ENCODE data around the gene OSM.
A peak's percentile ranks its signal among the peaks of the same experiment; 100 is the strongest.

OSM gene

DNA sequence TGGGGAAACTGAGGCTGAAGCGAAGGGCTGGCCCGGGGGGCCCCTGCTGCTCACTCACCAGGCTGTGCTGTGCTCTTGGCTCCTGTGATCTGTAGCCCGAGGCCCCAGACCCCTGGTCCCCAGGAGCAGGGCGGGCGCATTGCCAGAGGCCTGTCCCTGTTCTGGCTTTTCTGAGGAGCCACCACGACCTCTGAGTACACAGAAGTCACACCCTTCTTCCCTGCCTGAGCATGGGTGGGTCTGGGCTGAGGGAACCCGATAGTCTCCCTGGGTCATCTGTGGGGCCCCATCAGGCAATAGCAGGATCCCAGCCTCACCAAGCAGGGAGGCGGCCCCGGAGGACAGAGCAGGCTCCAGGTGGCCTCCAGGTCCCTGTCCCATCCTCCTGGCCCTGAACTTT is 17.5 kb upstream of the OSM start:
- DNase-seq = no peak

DNA sequence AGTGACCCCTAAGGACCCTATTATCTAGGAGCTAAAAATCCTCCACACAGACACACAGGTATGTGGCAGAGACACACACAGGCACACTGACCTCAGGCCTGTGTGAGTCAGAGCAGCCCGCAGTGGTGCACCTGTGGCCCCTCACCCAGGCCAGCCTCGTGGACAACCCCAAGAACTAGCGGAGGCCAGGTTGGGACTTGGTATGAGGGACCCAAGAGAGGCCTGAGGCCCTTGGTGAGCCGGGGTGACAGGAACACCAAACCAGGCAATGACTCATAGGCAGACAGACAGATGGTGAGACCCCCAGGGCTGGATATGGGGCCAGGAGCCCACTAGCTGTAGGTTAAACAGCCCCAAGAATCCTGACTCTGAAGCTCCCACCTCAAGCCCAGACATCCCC is 16.7 kb upstream of the OSM start:
- no peak for DNase-seq

DNA sequence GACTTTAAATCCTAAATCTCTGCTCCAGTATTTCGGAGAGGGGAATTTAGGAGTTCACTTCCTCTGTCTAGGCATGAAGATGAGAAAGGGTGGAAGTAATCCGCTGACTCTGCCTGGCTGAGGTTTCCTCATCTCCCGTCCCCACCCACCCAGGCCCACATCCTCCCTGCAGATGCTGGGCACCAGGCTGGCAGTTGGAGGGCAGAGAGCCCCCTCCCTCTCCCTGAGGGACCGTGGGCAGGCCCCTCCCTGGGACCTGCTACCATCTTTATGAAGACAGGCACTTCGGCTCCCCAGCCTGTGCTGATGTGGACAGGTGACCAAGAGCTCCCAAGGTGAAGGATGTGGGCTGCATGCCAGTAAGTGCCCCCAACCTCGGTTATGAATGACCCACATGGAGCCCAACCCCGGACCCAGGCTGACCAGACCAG is 16.0 kb upstream of the OSM start:
- no peak for DNase-seq

DNA sequence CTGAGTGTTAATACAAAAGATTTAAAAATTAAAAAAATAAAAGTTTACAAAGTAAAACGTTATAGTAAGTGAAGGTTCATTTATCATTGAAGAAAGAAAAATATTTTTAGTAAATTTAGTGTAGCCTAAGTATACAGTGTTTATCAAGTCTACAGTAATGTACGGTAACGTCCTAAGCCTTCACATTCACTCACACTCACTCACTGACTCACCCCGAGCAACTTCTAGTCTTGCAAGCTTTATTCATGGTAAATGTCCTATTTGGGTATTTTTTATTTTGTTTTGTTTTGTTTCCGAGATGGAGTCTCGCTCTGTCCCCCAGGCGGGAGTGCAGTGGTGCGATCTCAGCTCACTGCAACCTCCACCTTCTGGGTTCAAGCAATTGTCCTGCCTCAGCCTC is 13.9 kb upstream of the OSM start:
- DNase-seq = no peak

DNA sequence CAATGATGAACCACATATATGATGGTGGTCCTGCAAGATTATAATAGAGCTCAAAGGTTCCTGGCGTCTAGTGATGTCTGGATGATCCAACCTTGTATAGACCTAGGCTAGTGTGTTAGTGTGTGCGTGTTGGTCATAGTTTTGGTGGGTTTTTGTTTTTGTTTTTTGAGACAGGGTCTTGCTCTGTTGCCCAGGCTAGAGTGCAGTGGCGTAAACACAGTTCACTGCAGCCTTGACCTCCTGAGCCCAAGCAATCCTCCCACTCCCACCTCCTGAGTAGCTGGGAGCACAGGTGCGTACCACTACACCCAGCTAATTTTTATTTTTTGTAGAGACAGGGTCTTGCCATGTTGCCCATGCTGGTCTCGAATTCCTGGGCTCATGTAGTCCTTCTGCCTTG is 13.3 kb upstream of the OSM start:
- no peak for DNase-seq

DNA sequence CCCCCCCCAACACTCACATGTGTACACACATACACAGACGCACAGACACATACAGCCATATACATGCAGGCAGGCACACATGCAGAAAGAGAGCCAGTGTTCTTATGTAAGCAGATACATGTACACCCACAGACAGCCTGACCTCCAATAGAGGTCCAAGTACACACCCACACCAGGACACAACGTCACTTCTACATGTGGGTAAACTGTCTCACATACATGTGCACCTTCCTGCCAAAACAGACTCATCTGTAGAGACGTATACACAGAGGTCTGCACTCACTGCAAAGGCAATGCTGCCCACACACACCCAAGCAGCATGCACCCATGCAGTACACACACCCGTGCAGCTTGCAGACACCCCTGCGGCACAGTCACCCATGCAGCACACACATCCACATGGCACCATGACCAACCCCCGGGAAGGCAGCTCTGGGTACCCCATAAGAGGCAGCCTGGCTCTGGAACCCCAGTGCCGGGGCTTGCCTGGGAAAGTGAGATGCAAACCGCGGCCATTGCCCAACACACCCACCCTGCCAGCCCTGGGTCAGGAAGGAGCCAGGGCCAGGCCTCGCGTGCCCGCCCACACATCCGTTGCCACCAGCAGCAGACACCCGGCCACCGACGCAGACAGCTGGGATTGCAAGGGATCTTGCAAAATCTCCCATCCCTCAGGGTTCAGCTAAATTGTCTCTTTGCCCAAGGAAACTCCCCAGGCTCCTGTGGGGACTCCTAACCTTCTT is 12.6 kb upstream of the OSM start:
- no peak for DNase-seq

DNA sequence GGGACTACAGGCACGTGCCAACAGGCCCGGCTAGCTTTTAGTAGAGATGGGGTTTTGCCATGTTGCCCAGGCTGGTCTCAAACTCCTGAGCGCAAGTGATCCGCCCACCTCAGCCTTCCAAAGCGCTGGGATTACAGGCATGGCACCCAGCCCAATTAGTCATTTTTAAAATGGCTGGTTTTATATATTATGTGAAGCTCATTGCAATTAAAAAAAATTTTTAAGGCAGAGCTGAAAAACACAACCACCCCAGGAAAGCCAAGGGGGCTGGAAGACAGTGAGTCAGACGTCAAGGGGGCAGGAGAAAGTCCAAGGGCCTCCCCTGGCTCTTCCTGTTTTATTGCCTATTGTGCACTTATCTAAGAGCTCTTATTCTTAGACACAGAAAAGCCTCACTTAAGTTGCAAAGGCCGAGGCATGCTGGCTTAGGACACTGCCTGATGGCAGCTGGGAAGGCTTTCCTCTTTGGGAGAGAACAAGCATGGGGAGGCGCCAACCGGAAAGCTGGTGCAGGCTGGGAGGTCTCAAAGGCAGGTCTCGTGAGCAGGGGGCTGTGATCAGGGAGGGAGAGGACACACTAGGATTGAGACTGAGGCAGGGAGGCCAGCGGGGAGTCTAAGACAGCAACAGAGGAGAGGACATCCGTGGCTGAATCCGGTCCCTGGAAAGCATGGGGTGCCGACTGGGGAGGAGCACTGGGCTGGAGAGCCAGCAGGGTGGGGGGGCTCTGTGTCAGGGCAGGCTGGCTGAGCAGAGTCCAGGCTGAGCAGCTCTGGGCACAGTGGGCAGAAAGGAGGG is 11.1 kb upstream of the OSM start:
- DNase-seq = peak; percentile 13

DNA sequence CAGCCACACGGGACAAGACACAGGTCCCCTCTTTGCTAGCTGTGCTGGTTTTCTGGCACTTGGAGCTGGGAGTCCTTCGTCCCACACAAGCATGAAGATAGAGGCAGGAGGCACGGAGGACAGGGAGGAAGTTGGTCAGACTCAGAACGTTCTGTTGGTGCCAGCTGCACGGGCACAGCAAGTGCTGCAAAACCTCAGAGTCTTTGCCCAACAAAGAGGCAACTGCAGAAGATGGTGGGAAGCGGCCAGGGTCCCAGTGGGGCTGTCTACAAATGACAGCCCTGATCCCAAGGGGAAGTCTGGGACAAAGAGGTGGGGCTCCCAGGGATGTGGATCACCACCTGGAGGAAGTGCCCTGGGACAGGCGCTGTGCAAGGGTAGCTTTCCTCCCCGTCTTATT is 9.4 kb upstream of the OSM start:
- no peak for DNase-seq

DNA sequence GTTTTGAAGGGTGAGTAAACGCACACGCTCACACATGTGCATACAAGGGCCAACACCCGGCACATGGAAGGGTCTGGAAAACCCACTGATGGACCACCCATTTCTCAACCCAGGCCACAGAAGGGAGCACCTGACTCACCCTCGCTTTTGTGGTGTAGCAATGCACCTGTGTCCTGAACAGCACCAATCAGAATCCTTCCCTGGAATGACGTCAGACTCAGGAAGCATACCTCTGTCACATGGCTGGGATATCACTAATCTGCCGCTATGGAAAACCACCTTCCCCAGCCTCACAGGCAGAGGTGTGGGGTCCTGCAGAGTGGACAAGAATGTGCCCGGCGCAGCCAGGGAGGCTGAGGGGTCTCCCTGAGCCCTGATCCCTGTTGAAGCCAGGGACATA is 9.0 kb upstream of the OSM start:
- no peak for DNase-seq

DNA sequence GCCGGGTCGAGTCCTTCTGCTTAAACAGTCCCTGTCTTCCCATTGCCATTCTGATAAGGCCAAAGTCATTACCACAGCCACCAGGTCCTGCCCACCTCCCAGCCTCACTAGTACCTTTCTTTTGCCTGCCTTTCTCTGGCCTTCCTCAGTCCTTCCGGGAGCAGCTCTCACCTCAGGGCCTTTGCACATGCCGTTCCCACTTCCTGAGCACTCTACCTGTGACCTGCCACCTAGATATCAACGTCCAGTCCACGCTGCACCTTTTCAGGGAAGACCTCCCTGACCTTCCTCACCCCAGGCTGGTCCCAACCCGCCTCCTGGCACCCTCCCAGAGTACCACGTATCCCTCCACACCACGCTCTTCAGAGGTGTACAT is 7.8 kb upstream of the OSM start:
- no peak for DNase-seq

DNA sequence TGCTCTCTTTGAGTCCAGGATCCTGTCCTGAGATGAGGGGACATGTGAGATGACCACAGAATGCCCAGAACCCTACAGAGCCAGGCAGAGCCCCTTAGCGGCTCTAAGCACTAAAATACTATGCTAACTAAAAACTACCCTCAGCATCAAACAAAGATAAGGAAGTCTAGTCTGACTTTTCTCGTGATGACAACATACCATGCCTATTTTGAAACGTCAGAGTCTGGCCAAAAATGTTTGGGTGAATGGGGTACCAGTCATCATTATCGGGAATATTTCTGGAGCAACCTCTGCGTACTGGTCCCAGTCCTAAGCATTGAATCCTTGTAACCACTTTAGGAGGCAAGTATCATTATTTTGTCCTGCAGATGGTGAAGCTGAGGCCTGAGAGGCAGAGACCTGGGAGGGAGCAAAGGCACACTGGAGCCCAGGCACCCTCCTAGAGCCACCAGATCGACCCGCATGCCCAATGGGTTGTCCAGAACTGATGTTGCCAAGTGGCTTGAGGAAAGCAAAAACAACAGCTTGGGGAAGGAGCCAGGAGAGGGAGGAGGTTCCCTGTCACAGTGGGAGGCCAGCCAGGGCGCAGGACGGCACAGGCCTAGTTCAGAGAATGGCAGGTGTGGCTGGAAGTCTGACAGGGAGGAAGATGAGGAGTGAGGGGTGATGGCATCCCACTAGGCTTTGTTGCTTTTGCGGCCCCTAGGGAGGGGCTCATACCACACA is 7.2 kb upstream of the OSM start:
- no peak for DNase-seq

DNA sequence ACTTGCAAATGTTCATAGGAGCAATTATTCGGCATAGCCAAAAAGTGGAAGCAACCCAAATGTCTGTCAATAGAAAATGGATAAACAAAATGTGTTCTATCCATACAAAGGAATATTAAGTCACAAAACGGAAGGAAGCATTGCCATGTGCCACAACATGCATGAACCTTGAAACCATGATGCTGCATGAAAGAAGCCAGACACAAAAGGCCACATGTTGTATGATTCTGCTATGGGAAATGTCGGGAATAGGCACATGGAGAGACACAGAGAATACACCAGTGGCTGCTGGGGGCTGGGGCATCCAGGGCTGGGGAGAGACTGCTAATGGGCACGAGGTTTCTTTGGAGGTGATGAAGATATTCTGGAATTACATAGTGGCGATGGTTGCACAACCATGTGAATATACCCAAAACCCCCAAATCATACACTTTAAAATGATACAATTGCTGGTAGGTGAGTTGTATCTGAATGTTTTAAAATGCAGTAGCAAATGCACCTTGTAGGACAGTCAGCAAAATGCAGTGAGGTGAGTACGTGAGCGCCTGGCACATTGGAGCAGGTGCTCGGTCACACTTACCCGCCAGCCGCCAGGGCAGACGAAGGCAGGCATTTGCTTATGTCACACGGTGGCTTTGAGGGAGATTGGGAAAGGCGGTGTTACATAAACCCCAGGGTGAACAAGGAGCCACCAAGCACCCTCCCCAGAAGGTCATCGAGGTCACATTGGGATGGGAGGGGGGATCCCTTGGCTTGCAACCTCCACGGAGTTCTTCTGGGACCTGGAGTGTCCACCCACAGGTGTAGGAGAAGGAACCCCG is 6.3 kb upstream of the OSM start:
- DNase-seq = no peak

DNA sequence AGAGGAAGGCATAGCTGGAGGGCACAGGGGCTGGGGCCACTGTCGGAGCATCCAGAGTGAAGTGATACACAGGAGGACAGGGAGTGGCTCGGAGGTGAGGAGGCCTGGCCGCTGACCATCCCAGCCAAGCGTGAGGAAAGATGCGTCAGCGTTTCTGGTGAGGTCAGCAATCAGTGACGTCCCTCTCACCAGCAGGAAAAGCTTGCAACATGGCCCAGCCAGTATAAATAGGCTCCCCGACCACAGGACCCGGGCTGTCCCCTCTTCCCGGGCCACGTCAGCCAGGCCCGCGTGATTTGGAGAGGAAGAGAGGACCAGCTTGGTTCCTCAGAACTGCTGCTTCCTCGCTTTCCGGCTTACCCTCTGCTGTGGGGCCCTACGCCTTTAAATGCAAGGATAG is 4.2 kb upstream of the OSM start:
- no peak for DNase-seq

DNA sequence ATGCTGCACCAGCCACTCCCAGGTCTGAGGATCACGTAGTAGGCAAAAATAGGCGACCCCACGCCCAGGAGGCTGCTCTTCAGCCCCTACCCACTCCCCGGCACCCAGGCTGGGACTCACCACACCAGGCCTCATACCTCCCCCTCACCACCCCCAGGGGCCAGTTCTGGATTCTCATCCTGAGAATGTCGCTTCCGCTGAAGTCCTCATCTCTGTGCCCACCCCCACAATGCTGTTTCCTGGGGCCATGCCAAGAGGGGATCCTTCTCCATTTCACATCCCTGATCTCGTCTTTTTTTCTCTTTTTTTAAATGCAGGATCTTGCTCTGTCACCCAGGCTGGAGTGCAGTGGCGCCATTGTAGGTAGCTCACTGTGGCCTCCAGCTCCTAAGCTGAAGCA is 1.7 kb upstream of the OSM start:
- DNase-seq = no peak

DNA sequence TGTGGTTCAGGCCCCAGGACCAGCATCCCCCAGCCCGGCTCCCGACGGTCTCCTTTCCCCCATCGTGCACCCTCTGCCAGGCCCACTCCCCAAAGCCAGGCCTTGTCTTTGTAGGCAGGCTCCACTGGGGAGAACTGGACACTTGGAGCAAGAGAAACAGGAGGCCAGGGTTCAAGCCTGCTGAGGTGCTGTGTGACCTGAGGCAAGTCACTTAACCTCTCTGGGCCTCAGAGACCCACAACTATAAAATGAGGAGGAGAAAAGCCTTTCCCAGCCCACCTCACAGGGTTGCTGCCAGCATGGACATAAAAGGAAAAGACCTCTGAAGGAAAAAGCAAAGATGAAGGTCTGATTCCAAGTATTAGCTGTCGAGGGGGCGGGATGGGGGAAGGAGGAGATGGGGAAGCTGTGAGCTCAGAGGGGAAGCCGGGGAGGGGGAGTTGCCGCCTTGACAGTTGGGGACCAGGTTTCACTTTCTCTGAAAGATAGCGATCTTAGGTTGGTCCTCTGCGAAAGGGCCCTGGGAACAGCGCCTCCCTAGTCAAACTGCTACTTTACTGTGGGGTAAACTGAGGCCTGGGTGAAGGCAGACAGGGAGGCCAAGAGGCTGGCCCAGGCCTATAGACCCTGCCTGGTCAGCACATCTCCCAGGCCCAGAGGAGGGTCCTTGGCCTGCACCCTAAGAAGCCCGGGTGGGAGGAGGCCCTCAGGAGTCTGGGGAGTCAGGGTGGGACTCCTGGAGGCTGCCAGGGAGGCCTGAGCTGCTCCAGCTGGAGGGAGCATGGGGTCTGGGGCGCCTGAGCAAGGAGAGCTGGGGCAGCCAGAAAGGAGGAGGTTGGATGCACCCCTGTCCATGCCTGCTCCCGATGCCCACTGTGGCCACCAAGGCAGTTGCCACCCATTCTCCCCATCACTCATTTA is 991 bp upstream of the OSM start:
- DNase-seq = no peak

DNA sequence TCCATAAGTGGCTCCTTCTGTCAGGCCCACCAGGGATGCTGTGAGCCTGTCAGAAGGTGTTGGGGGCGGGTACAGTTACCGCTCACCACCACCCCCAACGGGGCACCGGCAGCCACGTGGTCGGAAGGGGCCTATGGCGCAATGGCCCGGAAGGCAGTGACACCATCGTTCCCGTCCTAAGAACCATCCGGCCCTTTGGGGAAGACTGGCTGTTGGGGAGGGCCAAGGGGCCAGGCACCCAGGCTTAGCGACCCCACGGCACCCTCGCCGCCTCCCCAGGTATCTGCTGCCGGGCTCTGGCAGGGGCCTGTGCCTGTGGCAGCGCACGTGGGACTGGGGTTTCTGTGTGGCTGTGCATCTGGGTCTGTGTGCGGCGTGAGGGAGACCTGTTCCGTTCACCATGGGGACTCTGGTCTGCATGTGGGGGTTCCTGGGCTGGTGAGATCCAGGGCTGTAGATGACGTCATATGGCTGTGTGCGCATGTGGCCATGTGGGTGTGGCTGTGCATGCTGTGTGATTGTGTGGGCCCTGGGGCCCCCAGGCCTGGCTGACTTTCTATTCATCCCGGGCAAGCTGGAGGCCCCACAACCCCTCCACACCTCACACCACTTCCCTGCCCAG is 717 bp downstream of the OSM start:
- DNase-seq = no peak

DNA sequence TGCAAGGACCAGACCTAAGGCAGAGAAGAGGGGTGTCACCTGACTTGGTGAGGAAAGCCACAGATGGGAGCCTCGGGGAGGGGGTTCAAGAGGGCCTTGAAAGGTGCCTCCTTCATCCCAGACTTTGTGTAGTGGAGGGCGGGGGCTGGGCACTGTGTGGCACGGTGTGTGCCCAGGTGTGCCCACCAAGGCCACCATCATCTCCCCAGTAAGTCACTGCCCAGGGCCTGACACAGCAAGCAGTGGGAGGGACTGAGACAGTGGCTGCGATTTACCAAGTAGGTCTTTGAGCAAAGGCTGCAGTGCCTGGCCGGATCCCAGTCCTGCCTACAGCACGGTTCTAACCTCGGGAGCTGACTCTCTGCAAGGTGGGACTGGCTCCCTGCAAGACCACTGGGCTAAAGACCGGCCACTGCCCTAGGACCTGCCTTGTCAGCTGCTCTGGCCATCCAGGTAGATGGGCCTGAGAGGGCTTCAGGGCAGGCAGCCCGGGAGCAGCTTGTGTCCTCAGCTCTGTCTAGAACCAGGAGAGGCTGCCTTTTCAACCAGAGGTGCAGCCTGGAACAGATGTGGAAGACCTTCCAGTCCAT is 1.4 kb downstream of the OSM start:
- no peak for DNase-seq

DNA sequence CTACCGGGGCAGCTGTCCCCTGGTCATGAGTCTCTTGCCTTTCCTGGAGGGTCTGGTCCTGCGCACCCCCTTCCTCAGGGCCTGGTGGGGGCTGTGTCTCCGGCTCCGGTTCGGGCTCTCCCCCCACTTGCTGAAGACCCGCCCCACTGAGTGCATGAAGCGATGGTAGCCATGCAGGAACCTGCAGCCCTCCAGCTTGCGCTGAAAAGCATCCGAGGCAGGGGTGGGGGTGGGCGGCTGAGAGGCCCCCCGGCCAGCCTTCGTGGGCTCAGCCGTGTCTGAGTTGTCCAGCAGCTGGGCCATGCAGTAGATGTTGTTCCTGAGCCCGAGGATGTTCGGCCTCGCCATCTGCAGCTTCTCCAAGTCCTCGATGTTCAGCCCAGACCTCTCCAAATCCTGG is 2.8 kb downstream of the OSM start:
- no peak for DNase-seq

DNA sequence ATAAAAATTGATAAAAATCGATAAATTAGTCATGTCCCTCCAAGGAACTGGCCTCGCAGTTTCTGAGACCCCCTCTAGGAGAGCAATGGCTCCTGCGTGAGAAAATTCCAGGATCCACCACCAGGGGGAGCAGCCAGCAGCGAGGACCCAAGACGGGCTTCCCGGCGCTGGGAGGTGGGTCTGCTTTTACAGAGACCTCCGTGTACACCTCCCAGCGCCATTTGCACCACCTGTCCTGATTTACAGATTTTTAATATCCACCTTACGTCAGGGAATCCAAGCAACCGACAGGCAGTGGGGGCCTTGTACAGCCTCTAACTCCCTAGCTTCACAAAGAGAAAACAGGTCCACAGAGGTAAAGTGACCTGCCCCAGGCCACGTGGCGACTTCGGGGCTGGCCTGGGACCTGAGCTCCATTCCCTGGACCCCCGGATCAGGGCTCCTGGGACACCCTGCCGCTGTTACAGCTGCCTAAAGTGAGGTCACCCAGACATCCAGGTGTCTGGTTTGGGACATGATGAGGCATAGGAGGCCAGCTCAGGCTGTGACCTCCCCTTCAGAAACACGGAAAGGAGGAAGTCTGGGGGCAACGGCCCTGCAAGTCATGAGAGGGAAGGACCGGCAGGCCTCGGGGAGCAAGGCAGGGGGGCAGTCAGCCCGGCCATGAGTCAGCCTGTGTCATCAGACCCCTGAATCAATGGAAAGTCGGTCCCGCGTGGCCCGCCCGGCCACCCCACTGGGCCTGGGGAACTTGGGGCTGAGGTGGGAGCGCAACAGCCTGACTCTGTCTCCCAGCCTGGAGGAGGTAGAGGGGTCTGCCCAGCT is 3.5 kb downstream of the OSM start:
- DNase-seq = peak; percentile 80

DNA sequence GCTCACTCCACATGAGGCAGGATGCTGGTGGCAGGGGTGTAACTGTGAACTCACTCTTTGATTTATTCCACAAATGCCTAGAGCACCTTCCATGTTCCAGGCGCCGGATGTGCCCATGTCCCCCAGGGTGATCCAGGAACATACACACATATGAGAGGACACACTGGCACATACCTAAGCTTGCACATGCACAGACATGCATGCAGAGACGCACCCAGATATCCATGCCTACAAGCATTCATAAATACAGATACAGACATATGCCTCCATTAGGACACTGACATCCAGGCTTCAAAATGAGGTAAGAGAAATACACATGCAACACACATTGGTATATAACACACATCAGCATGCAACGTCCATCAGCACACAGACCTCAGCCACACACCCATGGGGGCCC is 4.5 kb downstream of the OSM start:
- no peak for DNase-seq

Measured in NCI-H82 (cell line).